Measurements from ENCODE around the gene DPM2. TPM values are rescaled to one million over a fixed set of nuclear protein-coding genes. Genes with fewer than 3 reads are reported as not detected.

The DPM2 gene
- 10 to 100 TPM; 26.0 to 49.8 TPM for total RNA-seq

DNA sequence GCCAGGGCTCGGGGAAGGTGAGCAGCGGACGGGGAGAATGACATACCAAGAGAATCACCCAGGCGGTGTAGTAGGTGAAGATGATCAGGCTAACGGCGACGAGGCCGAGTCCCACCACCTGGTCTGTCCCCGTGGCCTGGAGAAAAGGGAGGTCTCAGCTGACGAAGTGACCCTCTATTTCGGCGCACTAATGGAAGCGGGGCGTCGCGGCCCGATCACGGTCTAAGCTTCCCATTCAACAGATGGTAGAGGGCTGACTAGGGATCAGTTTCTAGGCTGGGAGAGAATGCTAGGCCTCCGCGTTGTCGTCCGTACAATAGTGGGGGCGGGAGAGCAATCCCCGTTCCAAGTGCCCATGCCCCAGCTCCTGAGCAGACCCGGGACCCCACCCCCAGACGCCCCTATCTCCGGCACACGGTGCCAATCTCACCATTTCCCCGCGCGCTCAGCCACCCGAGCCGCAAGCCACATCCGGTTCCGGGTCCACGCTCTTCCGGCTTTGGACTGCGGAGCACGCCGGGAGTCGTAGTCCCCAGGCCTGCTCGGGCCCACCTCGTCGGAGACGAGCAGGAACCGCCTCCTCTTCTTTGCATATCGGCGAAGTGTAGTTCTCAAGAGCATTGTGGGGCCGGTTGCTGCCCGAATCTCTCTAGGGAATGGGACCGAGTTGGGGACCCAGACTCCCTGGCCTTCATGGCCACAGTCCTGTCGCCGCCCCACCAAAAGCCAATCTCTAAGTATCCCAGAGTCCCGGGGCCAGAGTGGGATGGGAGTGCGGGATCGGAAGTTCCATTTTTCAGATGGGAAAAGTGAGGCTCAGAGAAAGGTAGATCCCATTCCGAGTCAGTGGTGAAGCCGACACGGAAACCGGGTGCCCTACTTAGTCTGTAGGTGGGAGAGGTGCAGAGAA, at the start of gene DPM2:
Gene DPM2 (minus strand): TSS at position 467 of the 910 bp plus-strand sequence. CDS start 34 bp downstream, at position 433.
- Mint-ChIP-seq H3K36me3 (peaks cover 7 to 19% of the 10 kb centered on the region in 2 donors), H3K27ac (peak within 1 kb of the TSS; percentile 95 to 97), H3K9me3 (no peaks in the 10 kb centered on the region)
- ATAC-seq (peak; percentile 94), DNase-seq (ENCODE audit: low spot score in 2 of 2) (peak; percentile 85 to 87)

DNA sequence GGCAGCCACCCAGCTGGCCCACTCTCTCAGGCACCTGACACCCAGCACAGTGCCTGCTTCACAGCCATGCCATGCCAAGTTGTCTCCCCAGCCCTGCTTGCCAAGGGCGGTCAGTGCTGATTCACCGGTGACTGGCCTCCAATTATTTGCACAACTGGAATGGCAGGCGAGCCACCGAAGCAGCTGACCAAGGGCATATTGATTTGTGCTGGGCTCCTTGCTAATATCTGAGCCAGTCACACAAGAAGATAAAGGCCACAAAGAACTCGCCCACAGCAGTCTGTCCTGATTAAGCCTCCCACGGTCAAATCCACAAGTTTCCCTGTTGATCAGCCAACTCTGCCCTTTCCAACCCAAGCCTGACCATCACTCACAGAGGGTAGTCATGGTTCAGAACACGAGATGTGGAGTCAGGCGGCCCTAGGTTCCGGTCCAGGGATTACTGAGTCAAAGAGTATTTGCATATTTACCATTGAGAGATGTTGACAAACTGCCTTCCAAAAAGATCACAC, 49.5 kb upstream of the DPM2 start:
- Mint-ChIP-seq H3K9me3 (no peaks in the 10 kb centered on the region), H3K36me3 (peaks cover 0 to 4% of the 10 kb centered on the region in 2 donors), H3K27ac (no peak overlapping the region)
- DNase-seq (ENCODE audit: low spot score in 2 of 2), result no peak
- ATAC-seq, result no peak

DNA sequence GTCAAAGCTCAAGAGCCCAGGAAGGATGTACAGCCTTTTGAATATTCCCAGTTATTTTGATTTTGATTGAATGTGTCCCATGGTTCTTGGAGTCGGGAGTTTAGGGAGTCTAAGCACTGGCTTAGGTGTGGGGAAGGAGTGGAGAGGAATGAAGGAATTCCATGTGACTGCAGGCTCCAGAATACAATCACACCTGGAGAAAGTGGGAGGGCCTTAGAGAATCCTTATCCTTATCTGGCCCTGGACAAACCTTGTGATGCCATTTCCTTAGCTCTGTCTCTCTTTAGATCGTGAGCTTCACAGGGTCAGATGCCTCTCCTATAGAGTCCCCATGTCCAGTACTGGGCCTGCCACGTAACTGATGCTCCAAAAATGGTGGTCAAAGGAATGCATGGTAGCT, 47.4 kb upstream of the DPM2 start:
- ATAC-seq, result no peak
- H3K9me3 Mint-ChIP-seq, result no peaks in the 10 kb centered on the region
- no peak for DNase-seq (ENCODE audit: low spot score in 2 of 2)
- H3K27ac Mint-ChIP-seq, result peak overlapping the region in 1 of 2 donors; percentile 17
- H3K36me3 Mint-ChIP-seq, result peaks cover 6 to 10% of the 10 kb centered on the region in 2 donors

- DNase-seq (ENCODE audit: low spot score in 2 of 2) (no peak), ATAC-seq (no peak)
- Mint-ChIP-seq H3K36me3 (peaks cover 15 to 21% of the 10 kb centered on the region in 2 donors), H3K27ac (peak overlapping the region; percentile 34 to 91), H3K9me3 (no peaks in the 10 kb centered on the region)
Observed at GRCh38 chr9:127983847-127984289, 46.2 kb upstream of the DPM2 start.

GRCh38 chr9:127982912-127983311, 45.3 kb upstream of the DPM2 start:
- Mint-ChIP-seq H3K36me3 (peaks cover 17 to 22% of the 10 kb centered on the region in 2 donors), H3K27ac (peak overlapping the region in 1 of 2 donors; percentile 91), H3K9me3 (no peaks in the 10 kb centered on the region)
- ATAC-seq (no peak), DNase-seq (ENCODE audit: low spot score in 2 of 2) (no peak)

DNA sequence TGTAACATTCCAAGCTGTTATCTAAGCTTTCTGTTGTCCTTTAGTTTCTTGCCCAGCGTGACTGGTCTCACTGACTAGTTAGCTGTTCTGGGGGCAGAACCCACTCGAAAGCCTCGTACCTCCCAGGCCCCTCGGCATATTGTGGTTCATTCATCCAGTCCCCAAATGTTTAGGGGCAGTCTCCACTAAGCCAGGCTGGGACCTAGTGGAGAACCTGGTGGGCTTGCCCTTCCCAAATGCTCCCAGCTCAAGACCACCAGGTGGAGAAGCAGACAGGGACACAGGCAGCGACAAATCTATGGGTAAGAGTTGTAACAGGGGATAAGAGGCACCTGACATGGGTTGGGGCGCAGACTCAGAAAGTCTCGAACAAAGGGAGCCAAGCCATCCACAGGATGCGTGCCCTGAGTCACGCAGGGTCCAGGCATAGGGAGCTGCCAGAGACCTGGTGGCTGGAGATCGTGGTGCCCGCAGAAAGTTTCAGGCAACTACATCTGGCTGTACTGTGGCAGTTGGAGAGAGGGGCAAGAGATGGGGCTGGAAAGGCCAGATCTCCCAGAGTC, 44.0 kb upstream of the DPM2 start:
- Mint-ChIP-seq H3K27ac (peak overlapping the region; percentile 84 to 91), H3K9me3 (no peaks in the 10 kb centered on the region), H3K36me3 (peaks cover 18 to 23% of the 10 kb centered on the region in 2 donors)
- ATAC-seq (peak in 1 of 2 donors; percentile 33), DNase-seq (ENCODE audit: low spot score in 2 of 2) (no peak)

- Mint-ChIP-seq H3K36me3 (peaks cover 26 to 30% of the 10 kb centered on the region in 2 donors), H3K9me3 (no peaks in the 10 kb centered on the region), H3K27ac (peak within 1 kb of the TSS; percentile 93 to 94)
- ATAC-seq (peak; percentile 84 to 90), DNase-seq (ENCODE audit: low spot score in 2 of 2) (peak; percentile 96 to 99)
Observed at GRCh38 chr9:127980706-127981558, 43.3 kb upstream of the DPM2 start, which contains the start of gene EEIG1. Gene EEIG1, minus strand, starts transcription at chr9:127980989. Its CDS starts 852 bp downstream, at chr9:127980137.

- DNase-seq (ENCODE audit: low spot score in 2 of 2) (peak in 1 of 2 donors; percentile 80), ATAC-seq (peak; percentile 9 to 20)
- Mint-ChIP-seq H3K9me3 (no peaks in the 10 kb centered on the region), H3K27ac (peak overlapping the region; percentile 93 to 94), H3K36me3 (peaks cover 33 to 37% of the 10 kb centered on the region in 2 donors)
Observed at GRCh38 chr9:127980060-127980705, 42.5 kb upstream of the DPM2 start.

- peaks cover 37 to 39% of the 10 kb centered on the region in 2 donors for H3K36me3 Mint-ChIP-seq
- DNase-seq (ENCODE audit: low spot score in 2 of 2), result peak in 1 of 2 donors; percentile 40
Observed at GRCh38 chr9:127979333-127980059, 41.8 kb upstream of the DPM2 start.

DNA sequence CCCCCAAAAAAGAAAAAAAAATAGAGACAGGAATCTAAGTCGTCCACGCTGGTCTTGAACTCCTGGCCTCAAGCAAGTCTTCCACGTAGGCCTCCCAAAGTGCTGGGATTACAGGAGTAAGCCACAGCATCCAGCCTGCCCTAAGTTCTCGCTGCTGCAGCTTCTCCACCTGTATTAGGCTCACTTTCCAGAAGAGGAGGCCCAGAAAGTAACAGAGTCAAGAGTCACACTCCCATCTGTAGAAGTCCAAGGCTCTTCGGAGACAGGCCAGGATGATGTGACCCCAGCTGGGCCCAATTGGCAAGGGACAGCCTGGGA, 41.3 kb upstream of the DPM2 start:
- no peak for DNase-seq (ENCODE audit: low spot score in 2 of 2)
- Mint-ChIP-seq H3K36me3 (peaks cover 36 to 42% of the 10 kb centered on the region in 2 donors), H3K9me3 (no peaks in the 10 kb centered on the region), H3K27ac (peak overlapping the region; percentile 93 to 94)
- ATAC-seq, result no peak

More at GRCh38 chr9:127979333-127980059, 41.8 kb upstream of the DPM2 start:
- Mint-ChIP-seq H3K9me3 (no peaks in the 10 kb centered on the region), H3K27ac (peak overlapping the region; percentile 93 to 94)
- no peak for ATAC-seq

GRCh38 chr9:127977884-127978647, 40.4 kb upstream of the DPM2 start:
- H3K9me3 Mint-ChIP-seq, result no peaks in the 10 kb centered on the region
- ATAC-seq, result peak in 1 of 2 donors; percentile 31
- DNase-seq (ENCODE audit: low spot score in 2 of 2), result peak in 1 of 2 donors; percentile 23
- peak overlapping the region; percentile 93 to 94 for H3K27ac Mint-ChIP-seq
- peaks cover 33 to 42% of the 10 kb centered on the region in 2 donors for H3K36me3 Mint-ChIP-seq

DNA sequence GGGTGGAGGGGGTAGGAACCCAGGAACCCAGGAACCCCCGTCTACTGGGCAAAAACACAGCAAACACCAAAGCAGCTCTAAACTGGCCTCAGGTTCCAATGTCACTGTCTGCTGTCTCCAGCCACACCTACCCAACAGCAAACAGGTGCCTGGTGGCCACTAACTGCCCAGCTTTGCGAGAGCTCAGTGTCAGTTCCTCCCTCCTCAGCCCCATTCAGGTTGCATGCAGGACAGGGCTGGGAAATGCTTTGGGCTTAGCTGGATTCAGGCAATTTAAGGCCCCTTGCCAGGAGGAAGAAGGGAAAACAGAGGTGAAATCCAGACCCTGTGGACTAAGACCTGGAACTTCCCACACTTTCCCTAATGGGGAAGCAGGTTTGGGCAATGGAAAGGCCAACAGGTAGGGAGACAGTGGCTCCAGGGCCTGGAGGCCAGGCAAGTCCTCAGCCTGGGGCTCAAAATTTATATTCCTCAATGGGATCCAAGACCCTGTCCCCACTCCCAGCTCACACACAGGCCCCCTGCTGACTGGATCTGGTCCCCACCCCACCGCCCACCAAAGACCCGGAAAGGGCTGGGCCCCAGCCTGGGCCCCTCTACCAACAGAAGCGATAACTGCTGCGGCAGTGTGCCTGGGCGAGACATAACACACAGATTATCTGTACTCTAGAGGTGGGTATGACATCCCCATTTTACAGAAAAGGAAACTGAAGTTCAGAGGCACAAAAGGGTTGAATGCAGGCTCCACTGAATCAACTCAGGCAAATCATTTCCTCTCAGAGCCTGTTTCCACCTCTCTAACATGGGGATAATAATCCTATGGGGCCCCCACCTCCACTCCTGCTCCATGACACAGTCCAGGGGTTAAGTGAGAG, 39.6 kb upstream of the DPM2 start:
- ATAC-seq (peak in 1 of 2 donors; percentile 2), DNase-seq (ENCODE audit: low spot score in 2 of 2) (peak in 1 of 2 donors; percentile 31)
- no peaks in the 10 kb centered on the region for H3K9me3 Mint-ChIP-seq
- H3K36me3 Mint-ChIP-seq, result peaks cover 33 to 42% of the 10 kb centered on the region in 2 donors
- peak overlapping the region; percentile 93 to 94 for H3K27ac Mint-ChIP-seq

- Mint-ChIP-seq H3K9me3 (no peaks in the 10 kb centered on the region), H3K36me3 (peaks cover 28 to 38% of the 10 kb centered on the region in 2 donors)
Observed at GRCh38 chr9:127976498-127976897, 38.8 kb upstream of the DPM2 start.

More at GRCh38 chr9:127976498-127976897, 38.8 kb upstream of the DPM2 start:
- ATAC-seq (no peak), DNase-seq (ENCODE audit: low spot score in 2 of 2) (no peak)
- peak overlapping the region; percentile 94 to 95 for H3K27ac Mint-ChIP-seq
